ENCODE data around the gene ZSCAN21.

ZSCAN21 gene

DNA sequence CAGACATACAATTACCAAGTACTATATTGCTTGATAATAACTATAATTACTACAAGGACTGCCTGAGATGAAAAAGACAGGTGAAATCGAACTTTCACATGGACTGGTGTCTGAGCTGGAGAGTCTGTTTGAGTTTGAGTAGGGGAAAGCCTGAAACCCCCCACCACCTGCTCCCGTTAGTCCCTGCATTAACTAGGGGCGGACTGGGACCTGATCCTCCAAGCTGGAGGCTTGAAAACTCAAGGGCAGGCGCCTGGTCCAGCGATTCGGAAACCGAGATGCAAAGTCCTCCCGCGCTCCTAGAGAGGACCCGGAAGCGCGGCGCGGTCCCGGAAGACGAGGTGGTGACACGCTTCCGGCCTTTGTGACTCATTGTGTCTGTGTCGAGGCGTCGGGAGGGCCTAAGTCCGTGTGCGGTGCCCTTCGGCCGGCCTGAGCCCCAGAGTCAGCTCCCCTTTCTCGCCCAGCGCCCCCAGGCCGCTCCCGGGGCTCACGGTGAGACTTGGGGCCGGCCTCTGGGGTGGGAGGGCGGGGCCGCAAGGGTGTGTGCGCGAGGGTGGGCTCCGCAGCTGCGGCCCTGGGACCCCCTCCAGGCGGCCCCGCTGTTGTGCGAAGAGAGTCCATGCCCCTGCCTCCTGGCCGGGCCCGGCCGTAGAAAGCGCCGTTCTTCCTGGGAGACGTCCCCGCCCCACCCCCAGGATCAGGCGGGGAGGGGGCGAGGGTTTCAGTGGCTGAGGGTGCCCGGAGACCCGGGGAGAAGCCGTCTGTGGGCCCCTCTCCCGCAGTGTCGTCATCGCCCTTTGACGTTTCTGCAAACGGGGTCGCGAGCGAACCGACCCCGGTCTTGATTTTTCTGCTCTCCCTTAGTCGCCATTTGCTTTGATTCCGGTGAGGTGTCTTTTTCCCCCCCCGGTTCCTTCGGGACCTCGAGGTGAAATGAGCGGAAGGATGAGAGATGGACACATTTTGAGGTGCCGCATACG, 34.1 kb upstream of the ZSCAN21 start, which contains the start of gene ZKSCAN1:
ZKSCAN1 (plus strand) TSS at position 365 of the 983 bp plus-strand sequence. CDS start 7,911 bp downstream, outside the sequence.
- peak within 1 kb of the TSS; percentile 68 for H3K27ac ChIP-seq (ENCODE audit: extremely low read depth, low read depth, low read length)
- H3K4me3 ChIP-seq (ENCODE audit: low read depth, low read length) = peak within 1 kb of the TSS; percentile 82
- ChIA-PET POLR2A (interaction anchor here (0.7 to 1.2 kb wide), 8 partner anchors 11 to 640 kb away, joined by 3 to 8 read pairs (median 4); partner anchors contain the start of gene TRIM4), CTCF (interaction anchor here (0.6 to 1.0 kb wide), 4 partner anchors 22 to 837 kb away, joined by 3 to 5 read pairs (median 3); partner anchors contain the start of gene ZSCAN21)
- H3K4me1 ChIP-seq (ENCODE audit: control insufficient read depth, insufficient read depth, low read length) = peaks cover 7% of the 10 kb centered on the region; the same call in 1 of the 2 replicates
- peaks cover 0 to 7% of the 10 kb centered on the region in 2 experiments; a peak in 1 of 3 replicates for H3K36me3 ChIP-seq (ENCODE audit: control insufficient read depth in 2 of 2, insufficient read depth in 1 of 2, low read length in 2 of 2)
- no peaks in the 10 kb centered on the region for H3K9me3 ChIP-seq (ENCODE audit: control insufficient read depth, insufficient read depth, low read depth, low read length)
- TF ChIP-seq ZNF175 (tag by site-specific recombination; IDR thresholded peaks at IDR 0.05) (no peak), HIC1 (tag by site-specific recombination; IDR thresholded peaks at IDR 0.05) (no peak), ZXDB (tag by site-specific recombination; IDR thresholded peaks at IDR 0.05) (0 out of 2 replicates have a peak, but pooled peaks have one; percentile 7), ZNF174 (tag by site-specific recombination; IDR thresholded peaks at IDR 0.05) (no peak), ZNF830 (tag by site-specific recombination; IDR thresholded peaks at IDR 0.05; ENCODE audit: low read depth) (no peak), ZSCAN30 (tag by site-specific recombination; IDR thresholded peaks at IDR 0.05) (no peak), ZNF223 (tag by site-specific recombination; IDR thresholded peaks at IDR 0.05) (no peak), ZNF169 (tag by site-specific recombination; IDR thresholded peaks at IDR 0.05) (no peak), SALL2 (tag by site-specific recombination; IDR thresholded peaks at IDR 0.05; ENCODE audit: borderline replicate concordance) (no peak), ZNF555 (tag by site-specific recombination; conservative IDR thresholded peaks at IDR 0.05) (no peak), ZNF501 (tag by site-specific recombination; IDR thresholded peaks at IDR 0.05) (no peak), ZNF280C (tag by site-specific recombination; IDR thresholded peaks at IDR 0.05) (no peak), CTCF (tag by site-specific recombination; IDR thresholded peaks at IDR 0.05) (no peak), ZNF292 (tag by site-specific recombination; IDR thresholded peaks at IDR 0.05; ENCODE audit: borderline replicate concordance, low read depth) (no peak), ZNF10 (tag by site-specific recombination; IDR thresholded peaks at IDR 0.05) (no peak), ZNF707 (tag by site-specific recombination; IDR thresholded peaks at IDR 0.05) (no peak), ZNF596 (tag by site-specific recombination; IDR thresholded peaks at IDR 0.05) (no peak), ZFP41 (tag by site-specific recombination; IDR thresholded peaks at IDR 0.05; ENCODE audit: borderline replicate concordance) (no peak), ZNF530 (tag by site-specific recombination; IDR thresholded peaks at IDR 0.05; ENCODE audit: low read depth) (no peak), ZNF514 (tag by site-specific recombination; IDR thresholded peaks at IDR 0.05) (no peak), ZNF239 (tag by site-specific recombination; IDR thresholded peaks at IDR 0.05) (no peak), HOXA7 (CRISPR knock-in tag; IDR thresholded peaks at IDR 0.05; ENCODE audit: borderline replicate concordance) (no peak), GFI1B (tag by site-specific recombination; IDR thresholded peaks at IDR 0.05) (no peak), ZNF23 (tag by site-specific recombination; IDR thresholded peaks at IDR 0.05; ENCODE audit: borderline replicate concordance) (no peak), ZBTB49 (tag by site-specific recombination; IDR thresholded peaks at IDR 0.05; ENCODE audit: low read depth) (no peak), ZNF202 (tag by site-specific recombination; IDR thresholded peaks at IDR 0.05; ENCODE audit: borderline replicate concordance) (no peak)
- TF ChIP-seq, protein P1, sequence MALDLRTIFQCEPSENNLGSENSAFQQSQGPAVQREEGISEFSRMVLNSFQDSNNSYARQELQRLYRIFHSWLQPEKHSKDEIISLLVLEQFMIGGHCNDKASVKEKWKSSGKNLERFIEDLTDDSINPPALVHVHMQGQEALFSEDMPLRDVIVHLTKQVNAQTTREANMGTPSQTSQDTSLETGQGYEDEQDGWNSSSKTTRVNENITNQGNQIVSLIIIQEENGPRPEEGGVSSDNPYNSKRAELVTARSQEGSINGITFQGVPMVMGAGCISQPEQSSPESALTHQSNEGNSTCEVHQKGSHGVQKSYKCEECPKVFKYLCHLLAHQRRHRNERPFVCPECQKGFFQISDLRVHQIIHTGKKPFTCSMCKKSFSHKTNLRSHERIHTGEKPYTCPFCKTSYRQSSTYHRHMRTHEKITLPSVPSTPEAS (tag by site-specific recombination; IDR thresholded peaks at IDR 0.05) = no peak
